GM18505 (cell line): Measurements from ENCODE around the gene WDR86.

ENCODE experiments used
- ATAC-seq: cut with Tn5 transposase; IDR thresholded peaks from one replicate; pipeline ENCODE4 v1.9.1; 2021; ENCODE audit not compliant: unreplicated experiment
- POLR2A ChIP-seq: IDR thresholded peaks from 4 replicates; pipeline ENCODE4 v1.6.1; 2011; ENCODE audit warnings: borderline replicate concordance; ENCODE audit not compliant: insufficient read depth, insufficient read length; ENCODE audit errors: extremely low read depth

WDR86 gene

DNA sequence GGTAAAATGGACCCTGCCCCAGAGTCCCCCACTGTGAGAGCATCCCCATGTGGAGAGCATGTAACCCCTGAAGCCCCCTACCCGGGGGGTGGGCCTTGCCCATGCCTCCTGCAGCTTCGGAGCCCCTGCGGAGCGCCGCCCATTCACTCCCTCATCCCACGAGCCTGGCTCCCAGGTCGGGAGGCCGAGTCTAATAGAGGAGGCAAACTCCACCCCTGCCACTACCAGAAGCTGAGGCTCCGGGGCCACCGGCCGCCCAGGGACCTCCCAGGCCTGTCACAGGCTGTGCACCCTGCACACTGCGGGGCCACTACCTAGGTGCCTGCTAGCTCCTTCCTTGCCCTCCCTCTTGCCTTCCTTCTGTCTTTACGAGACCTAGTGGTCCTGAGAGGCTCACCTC lies 17.4 kb downstream of the WDR86 start:
- no peak for ATAC-seq
- TF ChIP-seq POLR2A: no peak

DNA sequence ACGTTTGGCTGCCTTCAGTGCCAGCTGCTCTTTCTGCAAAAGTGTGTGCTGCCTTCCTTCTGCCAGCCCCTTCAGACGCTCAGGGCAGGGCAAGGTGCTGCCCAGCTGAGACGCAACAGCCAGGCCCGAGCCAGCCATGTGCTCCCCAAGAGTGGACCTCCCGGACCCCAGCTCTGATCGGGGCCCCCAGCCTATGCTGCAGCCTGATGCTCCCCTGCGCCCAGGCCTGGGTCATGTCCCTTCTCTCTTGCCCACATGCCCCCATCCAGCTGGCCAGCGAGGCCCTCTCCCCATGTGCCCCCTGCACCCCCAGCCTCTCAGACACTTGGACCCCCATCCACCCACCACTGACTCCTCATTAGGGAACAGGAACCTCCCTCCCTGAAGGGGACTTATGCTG lies 17.8 kb downstream of the WDR86 start:
- no peak for ATAC-seq
- no peak for TF ChIP-seq POLR2A

DNA sequence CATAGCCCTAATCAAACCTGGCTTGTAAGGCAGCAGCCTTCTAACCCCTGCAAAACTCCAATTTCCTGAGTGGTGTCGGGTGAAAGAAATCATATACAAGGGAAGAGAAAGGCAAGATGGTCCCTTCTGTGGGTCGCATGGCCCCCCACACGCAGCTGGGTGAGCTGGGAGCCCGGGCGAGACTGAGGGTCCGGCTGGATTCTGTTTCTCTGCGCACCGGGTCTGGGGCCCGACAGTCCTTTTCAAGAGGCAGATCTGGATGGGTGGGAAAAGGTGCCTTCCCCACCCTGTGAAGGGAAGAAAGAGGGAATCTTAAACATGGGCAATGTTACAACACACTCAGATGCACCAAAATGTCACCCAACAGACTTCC lies 18.5 kb downstream of the WDR86 start:
- no peak for ATAC-seq
- TF ChIP-seq POLR2A: no peak

DNA sequence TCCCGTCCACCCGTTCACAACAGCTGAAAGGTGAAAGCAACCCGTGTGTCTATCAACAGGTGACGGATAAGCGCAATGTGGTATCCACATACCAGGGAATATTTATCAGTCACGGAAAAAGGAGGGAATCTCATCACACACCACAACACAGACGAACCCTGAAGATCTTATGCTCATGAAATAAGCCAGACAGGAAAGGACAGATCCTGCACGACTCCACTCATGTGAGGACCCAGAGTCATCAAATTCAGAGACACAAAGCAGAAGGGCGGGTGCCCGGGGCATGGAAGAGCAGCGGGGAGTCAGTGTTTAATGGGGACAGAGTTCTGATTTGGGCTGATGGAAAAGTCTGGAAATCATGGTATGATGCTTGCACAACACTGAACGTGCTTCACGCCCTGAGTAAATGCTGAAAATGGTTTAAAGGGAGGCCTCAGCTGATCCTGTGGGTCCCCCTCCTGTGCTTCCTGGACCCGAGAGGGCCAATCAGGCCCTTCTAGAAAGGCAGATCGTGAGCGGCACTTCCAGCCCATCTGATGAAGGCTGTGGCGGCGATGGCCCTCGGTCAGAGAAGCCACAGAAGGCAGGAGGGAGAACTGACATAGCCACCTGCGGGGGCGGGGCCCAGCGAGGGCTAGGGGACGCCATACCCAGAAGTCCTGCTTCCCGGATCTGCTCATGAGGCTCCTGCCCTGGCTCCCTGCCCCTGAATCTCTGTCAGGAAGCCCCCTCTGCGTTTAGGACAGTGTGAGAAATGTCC lies 19.1 kb downstream of the WDR86 start:
- ATAC-seq: no peak

DNA sequence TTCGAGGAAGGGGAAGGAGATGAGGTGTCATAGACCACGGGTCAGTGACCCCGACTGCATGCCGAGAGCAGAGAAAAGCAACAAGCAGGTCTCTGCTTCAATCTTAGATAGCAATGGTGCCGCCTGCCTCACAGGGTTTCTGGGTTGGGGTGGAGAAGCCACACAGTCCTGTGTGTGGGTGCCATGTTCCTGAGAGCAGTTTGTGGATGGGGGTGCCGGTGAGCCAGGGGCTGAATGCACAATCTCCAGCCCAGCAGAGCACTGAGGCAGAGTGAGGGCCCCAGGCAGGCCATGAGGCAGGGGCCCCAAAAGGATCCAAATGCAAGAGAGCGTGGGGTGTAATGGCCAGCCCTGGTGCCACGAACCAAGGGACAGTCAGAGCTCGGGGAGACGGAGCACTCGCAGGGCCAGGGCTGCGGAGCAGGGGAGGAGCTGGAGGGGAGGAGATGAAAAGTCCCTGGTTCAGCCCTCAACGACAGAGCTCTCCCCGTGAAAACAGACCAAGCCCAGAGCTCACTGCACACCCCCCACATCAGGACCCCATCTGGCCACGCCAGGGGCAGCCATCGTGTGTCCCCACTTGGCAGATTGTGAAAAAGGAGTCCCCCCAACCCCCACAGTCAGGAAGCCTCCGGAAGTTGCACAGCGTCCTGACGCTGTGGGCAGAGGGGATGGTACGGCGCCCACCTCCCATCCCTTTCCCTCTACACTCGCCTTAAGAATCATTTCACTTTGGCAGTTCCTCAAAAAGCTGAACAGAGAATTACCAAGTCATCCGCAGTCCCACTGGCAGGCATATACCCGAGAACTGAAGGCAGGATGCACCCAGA lies 19.9 kb downstream of the WDR86 start:
- TF ChIP-seq POLR2A: no peak

More for the DNA sequence above, 19.1 kb downstream of the WDR86 start:
- TF ChIP-seq POLR2A: no peak

DNA sequence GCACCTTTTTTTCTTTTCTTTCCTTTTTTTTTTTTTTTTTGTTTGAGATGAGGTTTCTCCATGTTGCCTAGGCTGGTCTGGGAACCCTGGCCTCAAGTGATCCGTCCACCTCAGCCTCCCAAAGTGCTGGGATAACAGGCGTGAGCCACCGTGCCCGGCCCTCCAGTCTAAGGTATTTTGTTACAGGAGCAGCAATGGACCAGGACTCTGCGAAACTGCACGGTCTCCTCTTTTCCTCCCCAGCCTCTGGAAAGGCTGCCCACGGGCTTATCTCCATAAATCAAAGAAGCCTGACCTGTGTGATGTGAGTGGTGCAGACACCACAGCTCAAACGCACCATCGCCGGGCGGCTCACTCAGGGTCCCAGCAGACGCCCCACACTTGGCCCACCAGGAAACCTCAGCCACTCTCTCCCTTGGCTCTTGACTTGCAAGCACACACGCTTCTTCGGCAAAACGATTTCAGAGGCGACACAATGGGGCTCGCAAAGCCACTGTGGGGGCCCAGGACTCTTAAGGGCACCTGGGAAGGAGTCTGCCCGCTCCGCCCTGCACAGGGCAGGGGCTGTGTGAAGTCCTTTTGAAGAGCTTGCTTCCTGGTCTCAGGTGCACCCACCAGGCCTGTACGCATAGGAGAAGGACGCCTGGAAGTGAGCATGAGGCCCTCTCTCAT lies 20.6 kb downstream of the WDR86 start:
- TF ChIP-seq POLR2A: no peak
- no peak for ATAC-seq

More for the DNA sequence above, 19.9 kb downstream of the WDR86 start:
- no peak for ATAC-seq

DNA sequence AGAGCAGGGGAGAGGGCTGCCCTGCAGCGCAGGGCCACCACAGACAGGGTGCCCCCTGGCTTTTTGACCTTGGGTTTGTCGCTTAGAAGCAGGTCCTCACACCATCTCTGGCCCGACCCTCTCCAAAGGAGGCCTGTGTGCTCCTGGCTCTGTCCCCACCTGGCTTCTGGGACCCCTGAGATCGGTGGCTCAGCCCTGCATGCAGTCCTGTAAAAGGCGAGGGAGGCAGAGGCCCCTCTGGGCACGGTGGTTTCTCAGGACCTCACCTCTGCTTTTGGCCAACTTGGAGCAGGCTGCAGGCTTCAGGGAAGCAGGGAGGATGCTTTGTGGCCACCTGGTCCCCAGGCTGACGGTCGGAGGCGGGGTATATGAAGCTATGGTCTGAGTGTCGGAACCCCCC lies 21.4 kb downstream of the WDR86 start:
- no peak for TF ChIP-seq POLR2A
- no peak for ATAC-seq

DNA sequence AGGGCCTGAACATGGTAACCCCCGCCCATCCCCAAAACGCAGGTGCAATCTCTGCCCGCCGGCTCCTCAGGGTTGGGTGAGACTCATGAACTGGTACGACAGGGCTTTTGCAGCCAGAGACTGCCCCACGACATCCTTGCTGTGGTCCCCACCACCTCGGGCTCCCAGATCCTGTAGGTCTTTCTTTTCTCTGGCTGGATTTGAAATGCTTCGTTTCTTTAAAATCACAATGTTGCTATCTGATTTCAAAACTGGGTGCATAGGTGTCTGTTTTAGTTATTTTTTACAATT lies 21.9 kb downstream of the WDR86 start:
- TF ChIP-seq POLR2A: no peak
- no peak for ATAC-seq

DNA sequence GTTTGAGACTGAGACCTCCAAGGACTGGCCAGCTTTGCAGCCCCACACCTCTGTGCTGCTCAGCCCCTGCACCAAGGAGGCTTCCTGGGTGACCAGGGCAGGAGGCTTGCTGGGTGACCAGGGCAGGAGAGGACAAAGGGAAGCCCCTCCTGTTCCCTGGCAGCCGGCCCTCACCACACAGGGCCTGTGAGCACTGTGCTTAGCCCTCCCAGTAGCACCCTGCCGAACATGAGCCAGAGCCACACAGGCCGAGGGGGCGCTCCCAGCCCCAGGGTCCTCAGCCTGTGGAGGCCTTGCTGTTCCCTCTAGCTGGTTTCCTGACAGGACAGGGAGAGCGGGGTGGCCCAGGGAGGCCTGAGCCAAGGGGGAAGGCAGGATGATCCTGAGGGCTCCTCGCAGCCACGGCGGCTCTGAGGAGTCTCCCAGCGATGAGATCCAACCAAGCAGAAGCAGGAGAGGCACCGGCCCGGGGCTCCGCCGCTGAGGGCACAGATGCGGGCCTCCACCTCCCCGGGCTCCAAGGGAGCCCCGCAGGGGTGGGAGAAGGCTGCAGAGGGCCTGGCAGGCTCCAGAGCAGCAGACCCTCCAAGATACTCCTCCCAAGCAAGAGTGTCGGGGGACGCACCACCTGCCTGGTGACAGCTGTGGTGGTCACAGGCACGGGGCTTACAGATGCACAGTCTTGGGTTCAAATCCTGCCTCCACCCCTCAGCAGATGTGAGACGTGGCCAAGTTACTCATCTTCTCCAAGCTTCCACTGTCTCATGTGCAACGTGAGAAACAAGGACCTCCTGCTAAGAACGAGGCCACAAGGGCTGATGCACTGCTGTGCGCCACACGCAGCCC lies 22.5 kb downstream of the WDR86 start:
- ATAC-seq: no peak
- no peak for TF ChIP-seq POLR2A

DNA sequence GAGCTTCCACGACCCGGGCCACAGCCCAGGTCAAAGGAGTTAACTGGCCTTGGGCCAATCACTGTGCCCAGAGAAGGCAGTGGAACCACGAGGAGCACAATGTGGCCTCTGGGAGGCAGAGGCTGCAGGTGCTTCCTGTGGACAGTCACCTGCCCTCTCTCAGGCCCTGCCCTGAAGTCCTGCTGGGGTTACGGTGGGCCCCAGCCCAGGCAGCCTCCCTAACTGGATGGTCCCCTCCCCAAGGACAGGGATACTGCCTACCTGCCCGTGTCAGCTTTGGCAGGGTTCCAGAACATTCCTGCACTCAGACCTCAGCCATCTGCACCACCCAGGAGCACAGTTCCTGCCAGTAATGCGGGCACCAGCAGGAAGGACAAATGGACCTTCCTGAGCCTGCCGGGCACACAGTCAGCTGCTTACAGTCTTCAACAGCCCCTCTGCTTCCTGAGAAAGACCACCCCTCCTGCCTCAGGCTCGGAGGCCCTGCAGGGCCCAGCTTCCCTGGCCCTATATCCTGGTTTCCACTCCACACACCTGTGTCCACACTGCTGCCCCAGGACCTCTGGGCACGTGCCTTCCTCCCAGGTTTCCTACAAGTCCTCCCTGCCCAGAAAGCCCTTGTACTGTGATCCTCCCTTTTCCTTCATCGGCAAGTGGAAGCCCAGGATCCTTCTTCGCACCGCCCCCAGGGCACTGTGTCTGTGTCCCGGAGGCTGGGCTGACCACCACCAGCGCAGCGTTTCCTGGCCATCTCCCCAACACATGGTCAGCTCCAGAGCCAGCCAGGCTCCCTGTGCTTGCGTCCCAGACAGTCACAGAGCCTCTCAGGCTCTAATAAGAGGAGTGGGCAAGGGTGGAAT lies 23.3 kb downstream of the WDR86 start:
- ATAC-seq: no peak
- TF ChIP-seq POLR2A: no peak

DNA sequence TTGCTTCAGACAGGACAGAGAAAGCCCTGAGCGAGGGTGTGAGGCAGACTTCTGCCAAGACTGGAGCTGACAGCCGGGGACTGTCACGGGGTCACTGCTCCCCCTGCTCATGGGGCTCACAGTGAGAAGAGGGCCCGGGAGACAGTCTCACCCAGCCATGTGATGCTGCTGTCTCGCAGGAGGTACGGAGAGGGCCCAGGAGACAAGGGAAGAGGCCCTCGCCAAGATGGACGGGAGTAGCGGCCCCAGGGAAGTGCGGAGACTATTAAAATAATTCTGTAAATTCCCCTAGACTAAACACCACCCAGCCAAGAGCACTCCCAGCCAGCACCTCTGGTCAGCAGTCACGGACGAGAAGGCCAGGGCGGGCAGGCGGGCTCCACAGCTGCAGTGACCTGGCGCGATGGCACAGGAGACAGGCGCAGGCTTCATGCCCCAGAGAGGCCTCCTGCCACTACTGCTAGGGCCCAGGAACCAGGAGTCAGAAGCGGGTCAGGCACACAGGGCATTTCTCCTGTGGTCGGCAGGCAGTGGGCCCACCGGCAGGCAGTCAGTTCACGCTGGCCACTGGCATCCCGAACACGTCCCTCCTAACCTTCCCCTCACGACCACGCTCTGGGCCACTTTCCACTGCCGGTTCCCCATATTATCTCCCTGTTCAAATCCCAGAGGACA lies 24.1 kb downstream of the WDR86 start:
- TF ChIP-seq POLR2A: no peak
- no peak for ATAC-seq
